GM12878 (cell line): Measurements from ENCODE around the gene PRRT1. TPM values are rescaled to one million over a fixed set of nuclear protein-coding genes. Genes with fewer than 3 reads are reported as not detected.

Experiments
- ATAC-seq: fragments of 200-7000 bp; cut with Tn5 transposase; 3 replicates; pipeline ENCODE4 v1.9.1; 2020; ENCODE audit warnings: mild to moderate bottlenecking, moderate library complexity
- BruUV-seq: library from RNA; stranded (reverse); fragments of 400-500 nt; replicated peaks from 2 replicates; lab custom pipeline; 2021; lab: Mats Ljungman, UMichigan
- CTCF ChIA-PET: fragments of 300-600 bp; sonication (Branson Sonifier 250); formaldehyde crosslinking; extraction: SDS; loops from one replicate; lab custom pipeline; 2021; ENCODE audit warnings: inconsistent platforms; lab: Yijun Ruan, JAX
- POLR2A ChIA-PET: fragments of 350-600 bp; formaldehyde crosslinking; extraction: SDS; loops from one replicate; lab custom pipeline; 2021; ENCODE audit warnings: inconsistent platforms; lab: Charles Lee
- RAD21 ChIA-PET: fragments of 300-600 bp; sonication (Branson Sonifier 250); formaldehyde crosslinking; loops from one replicate; lab custom pipeline; 2023; ENCODE audit warnings: antibody characterized with exemption; ENCODE audit not compliant: unreplicated experiment; lab: Charles Lee
- SMC1A ChIA-PET: fragments of 300-600 bp; sonication (Branson Sonifier 250); formaldehyde crosslinking; loops from one replicate; lab custom pipeline; 2023; ENCODE audit not compliant: unreplicated experiment, uncharacterized antibody; lab: Charles Lee
- DNase-seq: peaks from one replicate; pipeline ENCODE4 v3.0.0-alpha.2; 2011; ENCODE audit warnings: low read depth, low spot score
- FAIRE-seq: peaks from 3 replicates; lab custom pipeline; 2011; peaks lifted over from hg19 to GRCh38; lab: Jason Lieb, UNC
- H2AFZ ChIP-seq: 2 replicates; pipeline ENCODE4 v1.6.0; 2011; ENCODE audit warnings: low read depth, low read length, control low read depth; ENCODE audit not compliant: control insufficient read depth
- H3K27ac ChIP-seq: 2 replicates; pipeline ENCODE4 v1.5.1; 2011; ENCODE audit warnings: control low read depth; ENCODE audit not compliant: control insufficient read depth, insufficient read depth
- H3K27me3 ChIP-seq, 2 experiments: replicated peaks in 1 of 2; 2 replicates each; pipeline versions ENCODE4 v1.6.0 to v1.6.1; 2011; ENCODE audit warnings: low read length in 1 of 2; ENCODE audit not compliant: control insufficient read depth in 2 of 2, insufficient read depth in 2 of 2
- H3K36me3 ChIP-seq, 2 experiments: 2 replicates each; pipeline ENCODE4 v1.5.1; 2011; ENCODE audit warnings: low read length in 1 of 2; ENCODE audit not compliant: control insufficient read depth in 2 of 2, insufficient read depth in 2 of 2
- H3K4me1 ChIP-seq: 2 replicates; pipeline ENCODE4 v1.6.1; 2011; ENCODE audit warnings: mild to moderate bottlenecking, low read length, moderate library complexity, mixed read lengths; ENCODE audit not compliant: control insufficient read depth, insufficient read depth
- H3K4me2 ChIP-seq: 2 replicates; pipeline ENCODE4 v1.6.0; 2011; ENCODE audit warnings: control low read depth; ENCODE audit not compliant: control insufficient read depth, insufficient read depth
- H3K4me3 ChIP-seq: fragments of 200-600 bp; sonication (generic); 2 replicates; pipeline ENCODE4 v1.5.1; 2016
- H3K79me2 ChIP-seq: 2 replicates; pipeline ENCODE4 v1.6.0; 2011; ENCODE audit warnings: low read length; ENCODE audit not compliant: control insufficient read depth, insufficient read depth
- H3K9ac ChIP-seq: 2 replicates; pipeline ENCODE4 v1.8.0; 2011; ENCODE audit warnings: low read length, control low read depth, mixed read lengths; ENCODE audit not compliant: control insufficient read depth, insufficient read depth
- H3K9me3 ChIP-seq: replicated peaks from 3 replicates; pipeline ENCODE4 v1.5.1; 2011; ENCODE audit warnings: mild to moderate bottlenecking, low read length; ENCODE audit not compliant: control insufficient read depth, insufficient read depth
- H4K20me1 ChIP-seq: 2 replicates; pipeline ENCODE4 v1.6.0; 2011; ENCODE audit not compliant: control insufficient read depth, insufficient read depth
- ATF3 ChIP-seq: IDR thresholded peaks from 2 replicates; pipeline ENCODE4 v1.6.1; 2011; ENCODE audit warnings: low read depth, mild to moderate bottlenecking, low read length, moderate library complexity, borderline replicate concordance; ENCODE audit errors: extremely low read depth
- CHD2 ChIP-seq: IDR thresholded peaks from 2 replicates; pipeline ENCODE4 v1.6.1; 2011; ENCODE audit warnings: low read depth, low read length, improper control_type of control experiment, borderline replicate concordance
- CTCF ChIP-seq, 3 experiments: IDR thresholded peaks in 2 of 3; conservative IDR thresholded peaks in 1 of 3; 2 replicates each; pipeline ENCODE4 v1.5.1; 2011; ENCODE audit warnings: low read depth in 3 of 3, low read length in 3 of 3, mild to moderate bottlenecking in 3 of 3, control low read depth in 2 of 3, moderate library complexity in 2 of 3, inconsistent platforms in 1 of 3, mixed read lengths in 1 of 3; ENCODE audit not compliant: control insufficient read depth in 2 of 3, insufficient read depth in 1 of 3; ENCODE audit errors: extremely low read depth in 1 of 3
- EP300 ChIP-seq, 2 experiments: fragments of 150-350 bp in 1 of 2; IDR thresholded peaks; 2 replicates each; pipeline ENCODE4 v1.6.1; 2011 to 2012; ENCODE audit warnings: low read depth in 2 of 2, low read length in 2 of 2, borderline replicate concordance in 1 of 2, improper control_type of control experiment in 1 of 2, inconsistent platforms in 1 of 2; ENCODE audit not compliant: control insufficient read depth in 1 of 2
- HSF1 ChIP-seq: fragments of 150-350 bp; IDR thresholded peaks from 2 replicates; pipeline ENCODE4 v1.6.1; 2014; ENCODE audit warnings: mild to moderate bottlenecking, low read depth, low read length
- MEF2A ChIP-seq: IDR thresholded peaks from 2 replicates; pipeline ENCODE4 v1.6.1; 2011; ENCODE audit warnings: low read depth, mild to moderate bottlenecking, low read length, moderate library complexity; ENCODE audit not compliant: insufficient read depth
- POLR2AphosphoS2 ChIP-seq: IDR thresholded peaks from 2 replicates; pipeline ENCODE4 v1.6.1; 2011; ENCODE audit warnings: low read depth, mild to moderate bottlenecking, low read length, improper control_type of control experiment, moderate library complexity
- WGBS: methylation state at CpG from one replicate; pipeline ENCODE4 v1.1.6; 2016; ENCODE audit warnings: low lambda C conversion rate; ENCODE audit not compliant: insufficient replicate concordance, insufficient coverage; ENCODE audit errors: missing lambda C conversion rate; 5-methylcytosine and 5-hydroxymethylcytosine counted together
- in situ Hi-C: fragments of 300-500 bp; cut with MboI; formaldehyde crosslinking; loops from 9 replicates; pipeline ENCODE4 v1.14.3; 2018; ENCODE audit warnings: mixed read lengths
- intact Hi-C: fragments of 100-400 bp; cut with micrococcal nuclease; formaldehyde crosslinking; loops from one replicate; pipeline ENCODE4 v1.14.2; 2022; ENCODE audit not compliant: unreplicated experiment
- polyA plus RNA-seq, 11 experiments: library from polyadenylated mRNA; depleted of rRNA in 4 of 11; unstranded in 6 of 11; stranded (reverse) in 5 of 11; fragments of >200 nt; fragmentation: Nextera tagmentation in 4 of 11; fragmentation: Illumina TruSeq in 1 of 11; extraction: Ambion mirVana in 4 of 11; extraction: Trizol in 1 of 11; gene quantifications; 1 replicate in 1 of 11; 2 replicates in 10 of 11; pipeline versions ENCODE4 v1.2.1 to v1.2.3, GENCODE V29; 2011 to 2016; ENCODE audit warnings: inconsistent platforms in 2 of 11, missing spikeins in 2 of 11, low read depth in 1 of 11
- total RNA-seq, 4 experiments: library from RNA; depleted of rRNA in 3 of 4; stranded (reverse); fragments of >200 nt in 3 of 4; fragmentation: Illumina TruSeq in 1 of 4; extraction: Trizol in 1 of 4; gene quantifications; 2 replicates each; pipeline versions ENCODE4 v1.2.1 to v1.2.3, GENCODE V29; 2013 to 2021

Gene PRRT1
- total and polyA plus RNA-seq, 10 of the 15 experiments (the other 5 are each of a cell fraction or from before 2014, with no cell fraction given): 0.04 to 0.15 (median 0.10) TPM; not detected in 6

DNA sequence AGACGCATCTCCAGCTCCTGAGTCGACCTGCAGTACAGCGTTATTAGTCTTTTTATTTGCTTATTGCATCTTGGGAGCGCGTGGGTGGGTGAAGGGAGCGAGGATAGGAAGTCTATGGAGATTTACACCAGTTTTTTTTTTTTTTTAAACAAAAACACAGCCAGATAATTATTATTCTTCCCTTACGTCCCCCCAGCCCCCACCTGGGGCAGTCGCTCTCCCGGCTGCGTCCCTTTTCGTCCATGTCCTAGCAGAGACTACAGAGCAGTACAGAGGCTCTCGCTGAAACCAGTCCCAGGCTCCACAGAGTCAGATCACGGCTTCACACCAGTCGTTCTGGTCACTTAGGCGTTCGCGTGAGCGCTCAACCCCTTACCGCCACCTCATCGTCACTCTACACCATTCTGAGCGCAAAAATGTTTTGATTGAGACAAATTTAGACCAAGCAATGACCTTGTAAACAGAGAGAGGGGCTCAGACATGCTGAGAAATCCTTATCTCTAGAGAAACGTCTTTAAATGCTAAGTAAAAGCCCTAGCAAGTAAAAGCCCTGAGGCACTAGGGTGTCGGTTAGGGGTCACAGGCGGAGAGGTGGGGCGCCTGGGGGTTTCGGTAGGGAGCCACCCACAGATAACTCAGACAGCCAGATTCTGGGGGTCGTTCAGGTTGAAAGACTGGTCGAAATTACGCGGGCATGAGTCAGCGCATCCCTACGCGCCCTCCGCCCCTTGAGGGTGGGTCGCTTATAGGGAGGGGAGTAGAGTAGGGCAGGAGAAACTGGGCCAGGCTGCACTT lies 1.2 kb upstream of the PRRT1 start:
- FAIRE-seq: no peak
- no peak for TF ChIP-seq POLR2AphosphoS2
- no peak for TF ChIP-seq MEF2A
- TF ChIP-seq, all 136 proteins: peak for 0
- Histone ChIP-seq H3K9ac (no peak overlapping the region), H3K9me3 (no peaks in the 10 kb centered on the region; the same call in 2 of the 3 replicates), H3K4me3 (no peak overlapping the region), H3K4me2 (no peak overlapping the region; the same call in 1 of the 2 replicates), H3K27ac (no peak overlapping the region), H2AFZ (no peak overlapping the region), H4K20me1 (no peaks in the 10 kb centered on the region), H3K79me2 (no peaks in the 10 kb centered on the region), H3K36me3 (no peaks in the 10 kb centered on the region; a peak in 2 of 4 replicates), H3K4me1 (peaks cover 3% of the 10 kb centered on the region; the same call in 1 of the 2 replicates), H3K27me3 (peaks cover 7 to 8% of the 10 kb centered on the region in 2 experiments)
- in situ Hi-C loops (no loop called here), intact Hi-C loops (loop anchor here (10.0 kb wide), 1 partner anchor 108 kb away; no protein-coding TSS in a partner anchor)
- DNase-seq (no peak), ATAC-seq (no peak)
- CTCF ChIA-PET: interaction anchor here (1.5 kb wide), 1 partner anchor 34 kb away, joined by 4 read pairs; no protein-coding TSS in a partner anchor
- RAD21 ChIA-PET: interaction anchor here (1.2 kb wide), 1 partner anchor 38 kb away, joined by 3 read pairs; the partner anchor contains the start of gene PBX2
- no TSS peak for BruUV-seq
- SMC1A ChIA-PET: no interaction called here
- POLR2A ChIA-PET: interaction anchor here (0.6 to 1.0 kb wide), 3 partner anchors 22 to 1332 kb away, joined by 3 to 8 read pairs (median 4); no protein-coding TSS in a partner anchor
- WGBS: 31% methylated on average over 35 of the region's 35 CpGs

GRCh38 chr6:32151181-32151862 lies 417 bp downstream of the PRRT1 start:
- ChIA-PET CTCF (interaction anchor here (1.5 kb wide), 1 partner anchor 33 kb away, joined by 4 read pairs; no protein-coding TSS in a partner anchor), RAD21 (interaction anchor here (1.2 kb wide), 1 partner anchor 39 kb away, joined by 3 read pairs; the partner anchor contains the start of gene PBX2), SMC1A (no interaction called here), POLR2A (interaction anchor here (1.0 to 1.1 kb wide), 2 partner anchors 21 to 23 kb away, joined by 4 to 8 read pairs; partner anchors contain the start of gene ATF6B)
- Histone ChIP-seq H3K9ac (no peak overlapping the region), H3K27ac (no peak overlapping the region), H2AFZ (no peak overlapping the region), H3K36me3 (no peaks in the 10 kb centered on the region; a peak in 1 of 4 replicates), H3K79me2 (no peaks in the 10 kb centered on the region), H4K20me1 (no peaks in the 10 kb centered on the region), H3K9me3 (no peaks in the 10 kb centered on the region; the same call in 2 of the 3 replicates), H3K27me3 (peaks cover 9% of the 10 kb centered on the region in 2 experiments), H3K4me1 (peaks cover 3% of the 10 kb centered on the region; the same call in 1 of the 2 replicates), H3K4me2 (no peak overlapping the region), H3K4me3 (no peak overlapping the region)
- DNase-seq (no peak), ATAC-seq (no peak), FAIRE-seq (no peak)
- intact Hi-C loops: loop anchor here (10.0 kb wide), 1 partner anchor 107 kb away; no protein-coding TSS in a partner anchor
- WGBS: 29% methylated on average over 7 of the region's 8 CpGs
- BruUV-seq: no TSS peak
- in situ Hi-C loops: no loop called here
- TF ChIP-seq HSF1 (no peak), CTCF (IDR thresholded peaks at IDR 0.05 in 2 of 3, conservative IDR thresholded peaks at IDR 0.05 in 1 of 3; ENCODE audit: control insufficient read depth in 2 of 3, extremely low read depth in 1 of 3, insufficient read depth in 1 of 3, low read depth in 3 of 3, low read length in 3 of 3) (no peak), ATF3 (no peak), EP300 (IDR thresholded peaks at IDR 0.05; ENCODE audit: borderline replicate concordance in 1 of 2, control insufficient read depth in 1 of 2, low read depth in 2 of 2, low read length in 2 of 2) (no peak), CHD2 (no peak)
